Measurements from ENCODE around the gene TMEM220.

- TF ChIP-seq CTCF (IDR thresholded peaks at IDR 0.05; ENCODE audit: borderline replicate concordance, extremely low read depth, low read length, poor library complexity, severe bottlenecking) (no peak), EZH2 (IDR thresholded peaks at IDR 0.05; ENCODE audit: borderline replicate concordance, low read depth, low read length, severe bottlenecking) (no peak)
These were observed 14.7 kb upstream of the TMEM220 start for GRCh38 chr17:10744501-10745000.

Data from DND-41 (cell line).